Measurements from ENCODE around the gene EEF1AKMT3.
A peak's percentile ranks its signal among the peaks of the same experiment; 100 is the strongest.

EEF1AKMT3 gene

GRCh38 chr12:57772429-57773322 lies at the start of gene EEF1AKMT3:
Gene EEF1AKMT3 (plus strand): TSS chr12:57772614. CDS start chr12:57772725, 111 bp downstream.
- Mint-ChIP-seq H3K9me3 (no peaks in the 10 kb centered on the region), H3K4me3 (peak within 1 kb of the TSS; percentile 97 to 99), H3K36me3 (peaks cover 34 to 51% of the 10 kb centered on the region in 2 donors), H3K4me1 (peaks cover 17 to 31% of the 10 kb centered on the region in 2 donors), H3K27me3 (peaks cover under 1 to 4% of the 10 kb centered on the region in 2 donors), H3K27ac (peak within 1 kb of the TSS; percentile 99)
- DNase-seq = no peak
- peak; percentile 14 to 20 for ATAC-seq (replicated peaks)

- Mint-ChIP-seq H3K4me3 (no peak overlapping the region), H3K27me3 (no peaks in the 10 kb centered on the region), H3K36me3 (peaks cover 62 to 74% of the 10 kb centered on the region in 2 donors), H3K9me3 (peaks cover 0 to 3% of the 10 kb centered on the region in 2 donors), H3K27ac (peak overlapping the region; percentile 75), H3K4me1 (peaks cover 15 to 18% of the 10 kb centered on the region in 2 donors)
- DNase-seq (no peak), ATAC-seq (replicated peaks) (no peak)
These were observed 49.4 kb upstream of the EEF1AKMT3 start for GRCh38 chr12:57722716-57723629.

- H3K36me3 Mint-ChIP-seq = peaks cover 61 to 75% of the 10 kb centered on the region in 2 donors
These were observed 48.8 kb upstream of the EEF1AKMT3 start for GRCh38 chr12:57723630-57723962.

GRCh38 chr12:57724003-57724935 lies 48.1 kb upstream of the EEF1AKMT3 start:
- Mint-ChIP-seq H3K4me1 (peaks cover 14 to 18% of the 10 kb centered on the region in 2 donors), H3K27ac (peak overlapping the region; percentile 80), H3K36me3 (peaks cover 56 to 72% of the 10 kb centered on the region in 2 donors), H3K4me3 (peak overlapping the region in 1 of 2 donors; percentile 33), H3K9me3 (peaks cover 0 to 3% of the 10 kb centered on the region in 2 donors), H3K27me3 (no peaks in the 10 kb centered on the region)
- ATAC-seq (replicated peaks) = peak in 1 of 2 donors; percentile 17
- no peak for DNase-seq

More at GRCh38 chr12:57723630-57723962, 48.8 kb upstream of the EEF1AKMT3 start:
- H3K9me3 Mint-ChIP-seq = peaks cover 0 to 3% of the 10 kb centered on the region in 2 donors
- H3K27me3 Mint-ChIP-seq = no peaks in the 10 kb centered on the region
- no peak overlapping the region for H3K4me3 Mint-ChIP-seq
- H3K4me1 Mint-ChIP-seq = peaks cover 15 to 18% of the 10 kb centered on the region in 2 donors
- no peak for DNase-seq
- no peak overlapping the region for H3K27ac Mint-ChIP-seq
- no peak for ATAC-seq (replicated peaks)

GRCh38 chr12:57724936-57725740 lies 47.3 kb upstream of the EEF1AKMT3 start:
- Mint-ChIP-seq H3K36me3 (peaks cover 52 to 65% of the 10 kb centered on the region in 2 donors), H3K4me3 (peak overlapping the region in 1 of 2 donors; percentile 33)
- peak in 1 of 2 donors; percentile 26 for ATAC-seq (replicated peaks)

GRCh38 chr12:57725851-57726150 lies 46.6 kb upstream of the EEF1AKMT3 start:
- Mint-ChIP-seq H3K9me3 (peaks cover 0 to 3% of the 10 kb centered on the region in 2 donors), H3K27me3 (no peaks in the 10 kb centered on the region), H3K27ac (no peak overlapping the region), H3K4me3 (no peak overlapping the region), H3K4me1 (peaks cover 14 to 18% of the 10 kb centered on the region in 2 donors), H3K36me3 (peaks cover 48 to 65% of the 10 kb centered on the region in 2 donors)
- DNase-seq (no peak), ATAC-seq (replicated peaks) (no peak)

More at GRCh38 chr12:57724936-57725740, 47.3 kb upstream of the EEF1AKMT3 start:
- no peak for DNase-seq
- Mint-ChIP-seq H3K27ac (peak overlapping the region; percentile 80), H3K4me1 (peaks cover 14 to 18% of the 10 kb centered on the region in 2 donors), H3K27me3 (no peaks in the 10 kb centered on the region), H3K9me3 (peaks cover 0 to 3% of the 10 kb centered on the region in 2 donors)

- H3K27ac Mint-ChIP-seq = no peak overlapping the region
- peaks cover 14 to 18% of the 10 kb centered on the region in 2 donors for H3K4me1 Mint-ChIP-seq
- H3K4me3 Mint-ChIP-seq = peak overlapping the region; percentile 8 to 73
- H3K9me3 Mint-ChIP-seq = peaks cover 0 to 3% of the 10 kb centered on the region in 2 donors
- H3K36me3 Mint-ChIP-seq = peaks cover 49 to 66% of the 10 kb centered on the region in 2 donors
- ATAC-seq (replicated peaks) = peak in 1 of 2 donors; percentile 28
- DNase-seq = no peak
- H3K27me3 Mint-ChIP-seq = no peaks in the 10 kb centered on the region
These were observed 46.1 kb upstream of the EEF1AKMT3 start for GRCh38 chr12:57726151-57726883.

- Mint-ChIP-seq H3K4me1 (peaks cover 11 to 18% of the 10 kb centered on the region in 2 donors), H3K4me3 (no peak overlapping the region), H3K27me3 (no peaks in the 10 kb centered on the region), H3K36me3 (peaks cover 49 to 66% of the 10 kb centered on the region in 2 donors), H3K27ac (no peak overlapping the region), H3K9me3 (peaks cover 0 to 3% of the 10 kb centered on the region in 2 donors)
- ATAC-seq (replicated peaks) (no peak), DNase-seq (no peak)
These were observed 45.3 kb upstream of the EEF1AKMT3 start for GRCh38 chr12:57726884-57727757.

- Mint-ChIP-seq H3K36me3 (peaks cover 54 to 72% of the 10 kb centered on the region in 2 donors), H3K27me3 (no peaks in the 10 kb centered on the region), H3K4me1 (peaks cover 11 to 18% of the 10 kb centered on the region in 2 donors), H3K9me3 (peaks cover 0 to 3% of the 10 kb centered on the region in 2 donors), H3K4me3 (no peak overlapping the region), H3K27ac (no peak overlapping the region)
- DNase-seq (no peak), ATAC-seq (replicated peaks) (no peak)
These were observed 44.5 kb upstream of the EEF1AKMT3 start for GRCh38 chr12:57727758-57728395.

- DNase-seq (no peak), ATAC-seq (replicated peaks) (no peak)
- Mint-ChIP-seq H3K4me3 (no peak overlapping the region), H3K27ac (no peak overlapping the region), H3K36me3 (peaks cover 56 to 78% of the 10 kb centered on the region in 2 donors), H3K27me3 (no peaks in the 10 kb centered on the region), H3K9me3 (peaks cover 0 to 3% of the 10 kb centered on the region in 2 donors), H3K4me1 (peaks cover 7 to 18% of the 10 kb centered on the region in 2 donors)
These were observed 43.0 kb upstream of the EEF1AKMT3 start for GRCh38 chr12:57729321-57729844.

Measured in stimulated activated naive B cell treated with anti-CD40 and anti-IgM and Interleukin-4, amounts not matched to agents 10 μg/mL and 1 μg/mL and 100 μg/mL, for 72 hours (primary cell).